Measurements from ENCODE around the gene RAPGEF6. TPM values are rescaled to one million over a fixed set of nuclear protein-coding genes. Genes with fewer than 3 reads are reported as not detected.

Gene RAPGEF6
- total RNA-seq, 1 experiment from 2014 or later: 25.0 TPM

GRCh38 chr5:131481569-131481968, 153.5 kb downstream of the RAPGEF6 start:
- intact Hi-C loops (cut with micrococcal nuclease; ENCODE audit: unreplicated experiment): no loop called here
- Histone ChIP-seq H3K9me3 (ENCODE audit: control insufficient read depth, insufficient read depth, low read depth, low read length) (no peaks in the 10 kb centered on the region), H3K4me1 (ENCODE audit: control insufficient read depth, insufficient read depth, low read length) (no peaks in the 10 kb centered on the region), H3K4me3 (ENCODE audit: low read depth in 2 of 2, low read length in 2 of 2) (no peak overlapping the region), H3K36me3 (ENCODE audit: control insufficient read depth, insufficient read depth, low read length) (peaks cover 7% of the 10 kb centered on the region), H3K27me3 (ENCODE audit: control insufficient read depth, insufficient read depth, low read length) (no peaks in the 10 kb centered on the region), H3K27ac (ENCODE audit: low read length) (no peak overlapping the region)
- no peak for DNase-seq (ENCODE audit: low read depth, low spot score)
- in situ Hi-C loops (cut with HindIII; ENCODE audit: low pct_unique_long_range_greater_than_20kb, low sequenced_read_pairs): no loop called here
- TF ChIP-seq REST (IDR thresholded peaks at IDR 0.05; ENCODE audit: insufficient read depth in 1 of 2, low read depth in 2 of 2, low read length in 1 of 2) (no peak), SIN3A (IDR thresholded peaks at IDR 0.05; ENCODE audit: borderline replicate concordance, insufficient read depth, low read depth, low read length) (no peak), TCF7L2 (IDR thresholded peaks at IDR 0.05; ENCODE audit: low read depth, low read length) (no peak), POLR2AphosphoS5 (IDR thresholded peaks at IDR 0.05; ENCODE audit: low read depth, low read length) (no peak)
- TF ChIP-seq, protein P1, sequence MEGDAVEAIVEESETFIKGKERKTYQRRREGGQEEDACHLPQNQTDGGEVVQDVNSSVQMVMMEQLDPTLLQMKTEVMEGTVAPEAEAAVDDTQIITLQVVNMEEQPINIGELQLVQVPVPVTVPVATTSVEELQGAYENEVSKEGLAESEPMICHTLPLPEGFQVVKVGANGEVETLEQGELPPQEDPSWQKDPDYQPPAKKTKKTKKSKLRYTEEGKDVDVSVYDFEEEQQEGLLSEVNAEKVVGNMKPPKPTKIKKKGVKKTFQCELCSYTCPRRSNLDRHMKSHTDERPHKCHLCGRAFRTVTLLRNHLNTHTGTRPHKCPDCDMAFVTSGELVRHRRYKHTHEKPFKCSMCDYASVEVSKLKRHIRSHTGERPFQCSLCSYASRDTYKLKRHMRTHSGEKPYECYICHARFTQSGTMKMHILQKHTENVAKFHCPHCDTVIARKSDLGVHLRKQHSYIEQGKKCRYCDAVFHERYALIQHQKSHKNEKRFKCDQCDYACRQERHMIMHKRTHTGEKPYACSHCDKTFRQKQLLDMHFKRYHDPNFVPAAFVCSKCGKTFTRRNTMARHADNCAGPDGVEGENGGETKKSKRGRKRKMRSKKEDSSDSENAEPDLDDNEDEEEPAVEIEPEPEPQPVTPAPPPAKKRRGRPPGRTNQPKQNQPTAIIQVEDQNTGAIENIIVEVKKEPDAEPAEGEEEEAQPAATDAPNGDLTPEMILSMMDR (IDR thresholded peaks at IDR 0.05): no peak
- POLR2A ChIA-PET: no interaction called here
- CTCF ChIA-PET: no interaction called here
- no peak for ATAC-seq
- no TSS peak for BruUV-seq (replicated peaks)

- ChIA-PET CTCF (no interaction called here), POLR2A (no interaction called here)
- DNase-seq (ENCODE audit: low read depth, low spot score): no peak
- BruUV-seq (replicated peaks): no TSS peak
- Histone ChIP-seq H3K27me3 (ENCODE audit: control insufficient read depth, insufficient read depth, low read length) (no peaks in the 10 kb centered on the region), H3K9me3 (ENCODE audit: control insufficient read depth, insufficient read depth, low read depth, low read length) (no peaks in the 10 kb centered on the region), H3K4me3 (ENCODE audit: low read depth in 2 of 2, low read length in 2 of 2) (no peak overlapping the region), H3K4me1 (ENCODE audit: control insufficient read depth, insufficient read depth, low read length) (no peaks in the 10 kb centered on the region), H3K36me3 (ENCODE audit: control insufficient read depth, insufficient read depth, low read length) (peaks cover 10% of the 10 kb centered on the region), H3K27ac (ENCODE audit: low read length) (no peak overlapping the region)
- TF ChIP-seq TCF7L2 (IDR thresholded peaks at IDR 0.05; ENCODE audit: low read depth, low read length): no peak
- no peak for TF ChIP-seq REST (IDR thresholded peaks at IDR 0.05; ENCODE audit: insufficient read depth in 1 of 2, low read depth in 2 of 2, low read length in 1 of 2)
- TF ChIP-seq POLR2AphosphoS5 (IDR thresholded peaks at IDR 0.05; ENCODE audit: low read depth, low read length): no peak
- TF ChIP-seq SIN3A (IDR thresholded peaks at IDR 0.05; ENCODE audit: borderline replicate concordance, insufficient read depth, low read depth, low read length): no peak
- TF ChIP-seq, protein P1 (IDR thresholded peaks at IDR 0.05): no peak
- no peak for ATAC-seq
- in situ Hi-C loops (cut with HindIII; ENCODE audit: low pct_unique_long_range_greater_than_20kb, low sequenced_read_pairs): no loop called here
- intact Hi-C loops (cut with micrococcal nuclease; ENCODE audit: unreplicated experiment): no loop called here
These were observed 159.5 kb downstream of the RAPGEF6 start for GRCh38 chr5:131475541-131475941.
